ENCODE results near the gene ALDH1B1.

Gene ALDH1B1

GRCh38 chr9:38347271-38347671 lies 45.2 kb upstream of the ALDH1B1 start:
- H3K4me3 ChIP-seq (ENCODE audit: low read length), result no peak overlapping the region
- TF ChIP-seq CTCF (conservative IDR thresholded peaks at IDR 0.05; ENCODE audit: low read depth, low read length), result no peak
- DNase-seq (ENCODE audit: low read depth), result no peak

GRCh38 chr9:38347946-38348345 lies 44.6 kb upstream of the ALDH1B1 start:
- H3K4me3 ChIP-seq (ENCODE audit: low read length), result no peak overlapping the region
- TF ChIP-seq CTCF (conservative IDR thresholded peaks at IDR 0.05; ENCODE audit: low read depth, low read length), result no peak
- DNase-seq (ENCODE audit: low read depth), result no peak

GRCh38 chr9:38350529-38350928 lies 42.0 kb upstream of the ALDH1B1 start:
- no peak for TF ChIP-seq CTCF (conservative IDR thresholded peaks at IDR 0.05; ENCODE audit: low read depth, low read length)
- no peak for DNase-seq (ENCODE audit: low read depth)
- no peak overlapping the region for H3K4me3 ChIP-seq (ENCODE audit: low read length)

GRCh38 chr9:38352530-38353328 lies 39.8 kb upstream of the ALDH1B1 start:
- no peak overlapping the region for H3K4me3 ChIP-seq (ENCODE audit: low read length)
- no peak for DNase-seq (ENCODE audit: low read depth)
- TF ChIP-seq CTCF (conservative IDR thresholded peaks at IDR 0.05; ENCODE audit: low read depth, low read length), result no peak

DNA sequence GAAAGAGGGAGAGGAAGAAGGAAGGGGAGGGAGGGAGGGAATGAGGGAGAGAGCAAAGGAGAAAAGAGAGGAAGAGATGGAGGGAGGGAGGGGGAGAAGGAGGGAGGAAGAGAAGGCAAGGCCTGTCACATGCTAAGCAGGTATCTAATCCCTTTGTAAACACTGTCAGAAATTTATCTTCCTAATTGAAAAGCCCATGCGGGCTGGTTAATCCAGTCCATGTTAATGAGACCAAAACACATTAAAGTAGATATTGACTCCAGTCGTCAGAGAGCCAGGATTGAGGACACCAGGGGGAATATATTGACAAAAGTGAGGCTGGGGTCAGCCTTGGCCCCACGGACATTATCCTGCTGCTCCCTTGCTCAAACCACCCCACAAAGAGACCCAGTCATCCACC lies 37.4 kb upstream of the ALDH1B1 start:
- no peak overlapping the region for H3K4me3 ChIP-seq (ENCODE audit: low read length)
- DNase-seq (ENCODE audit: low read depth), result no peak
- TF ChIP-seq CTCF (conservative IDR thresholded peaks at IDR 0.05; ENCODE audit: low read depth, low read length), result no peak

- TF ChIP-seq CTCF (conservative IDR thresholded peaks at IDR 0.05; ENCODE audit: low read depth, low read length), result no peak
- no peak overlapping the region for H3K4me3 ChIP-seq (ENCODE audit: low read length)
- DNase-seq (ENCODE audit: low read depth), result no peak
Observed at GRCh38 chr9:38355517-38356120, 36.9 kb upstream of the ALDH1B1 start.

DNA sequence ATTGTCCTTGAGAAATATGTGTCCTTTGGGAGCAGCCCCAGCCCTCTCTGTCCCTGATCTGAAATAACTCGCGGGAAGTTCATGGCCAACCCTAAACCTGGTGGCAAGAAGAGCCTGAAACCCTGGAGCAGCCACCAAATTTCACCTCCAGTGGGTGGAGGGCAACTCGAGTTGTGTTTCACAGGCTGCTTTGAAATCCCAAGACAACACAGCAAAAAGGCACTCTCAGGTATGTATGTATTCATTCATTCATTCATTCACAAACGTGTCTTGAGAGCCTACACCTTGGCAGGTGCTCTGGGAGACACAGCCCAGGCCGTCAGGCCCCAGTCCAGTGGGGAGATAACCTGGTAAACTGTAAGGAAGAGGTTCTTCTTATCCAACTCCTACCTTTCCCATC lies 35.7 kb upstream of the ALDH1B1 start:
- no peak for TF ChIP-seq CTCF (conservative IDR thresholded peaks at IDR 0.05; ENCODE audit: low read depth, low read length)
- no peak overlapping the region for H3K4me3 ChIP-seq (ENCODE audit: low read length)
- DNase-seq (ENCODE audit: low read depth), result no peak

All from retinal pigment epithelial cell (primary cell).